ENCODE results near the gene ORM2. TPM values are rescaled to one million over a fixed set of nuclear protein-coding genes. Genes with fewer than 3 reads are reported as not detected.

ORM2 gene
- total RNA-seq, 3 donors from 2014 or later (not counting 1 experiment from before 2014, with no cell fraction given) = not detected

GRCh38 chr9:114374936-114375335 lies 45.3 kb downstream of the ORM2 start:
- peak overlapping the region; percentile 79 to 86 for H3K27ac Mint-ChIP-seq
- DNase-seq (peak in 1 of 2 donors; percentile 40), ATAC-seq (no peak)
- peaks cover 18% of the 10 kb centered on the region for H3K36me3 Mint-ChIP-seq
- WGBS (ENCODE audit: insufficient coverage) = 32% methylated on average over 7 of the region's 9 CpGs
- Histone ChIP-seq H3K4me3 (ENCODE audit: low read length) (no peak overlapping the region), H3K27ac (ENCODE audit: low read length) (peak overlapping the region; percentile 100), H3K36me3 (ENCODE audit: control insufficient read depth, insufficient read depth, low read length) (peaks cover 90% of the 10 kb centered on the region), H3K27me3 (ENCODE audit: control insufficient read depth, insufficient read depth, low read length) (no peaks in the 10 kb centered on the region), H3K4me1 (ENCODE audit: control insufficient read depth, insufficient read depth, low read length) (peaks cover 100% of the 10 kb centered on the region), H3K9me3 (ENCODE audit: control insufficient read depth, insufficient read depth, low read length) (no peaks in the 10 kb centered on the region)
- H3K9me3 Mint-ChIP-seq = no peaks in the 10 kb centered on the region
- TF ChIP-seq CTCF (IDR thresholded peaks at IDR 0.05) = no peak
- H3K4me3 Mint-ChIP-seq = peak overlapping the region; percentile 77
- peaks cover 67 to 84% of the 10 kb centered on the region in 2 donors for H3K4me1 Mint-ChIP-seq
- H3K27me3 Mint-ChIP-seq (ENCODE audit: low read depth in 2 of 2) = no peaks in the 10 kb centered on the region
- intact Hi-C loops (cut with micrococcal nuclease) = loop anchor here (1.0 kb wide), 1 partner anchor 9 kb away; no protein-coding TSS in a partner anchor

DNA sequence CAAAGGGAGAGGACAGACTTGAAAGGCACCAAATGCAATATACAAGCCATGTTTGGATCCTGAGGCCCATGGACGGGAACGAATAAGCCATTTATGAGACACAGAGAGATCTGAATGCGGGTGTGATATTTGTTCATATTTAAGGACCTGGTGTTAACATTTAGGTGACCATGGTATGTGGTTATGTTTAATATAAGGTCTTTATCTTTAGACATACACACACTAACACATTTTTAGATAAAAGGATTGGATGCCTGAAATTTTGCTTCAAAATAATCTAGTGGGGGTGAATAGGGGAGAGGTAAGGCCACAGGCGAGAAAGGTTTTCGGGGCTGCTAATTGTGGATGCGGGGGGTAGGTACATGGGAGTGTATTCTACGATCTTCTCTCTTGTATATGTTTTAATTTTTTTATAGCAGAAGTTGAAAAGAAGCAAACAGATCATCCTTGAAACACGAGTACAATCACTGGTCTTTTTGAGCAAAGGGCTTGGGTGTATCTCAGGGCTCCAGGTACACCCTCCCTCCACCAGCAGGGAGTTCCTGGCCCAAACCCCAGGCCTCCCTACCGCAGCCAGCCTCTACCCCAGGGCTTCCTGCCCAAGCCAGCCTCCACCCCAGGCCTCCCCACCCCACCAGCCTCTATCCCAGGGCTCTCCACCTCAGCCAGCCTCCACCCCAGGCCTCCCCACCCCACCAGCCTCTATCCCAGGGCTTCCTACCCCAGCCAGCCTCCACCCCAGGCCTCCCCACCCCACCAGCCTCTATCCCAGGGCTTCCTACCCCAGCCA lies 45.9 kb downstream of the ORM2 start:
- peak in 1 of 2 donors; percentile 51 for DNase-seq
- Histone ChIP-seq H3K27ac (ENCODE audit: low read length) (peak overlapping the region; percentile 100), H3K9me3 (ENCODE audit: control insufficient read depth, insufficient read depth, low read length) (no peaks in the 10 kb centered on the region), H3K4me3 (ENCODE audit: low read length) (no peak overlapping the region), H3K4me1 (ENCODE audit: control insufficient read depth, insufficient read depth, low read length) (peaks cover 98% of the 10 kb centered on the region), H3K36me3 (ENCODE audit: control insufficient read depth, insufficient read depth, low read length) (peaks cover 90% of the 10 kb centered on the region), H3K27me3 (ENCODE audit: control insufficient read depth, insufficient read depth, low read length) (no peaks in the 10 kb centered on the region)
- peaks cover 71 to 87% of the 10 kb centered on the region in 2 donors for H3K4me1 Mint-ChIP-seq
- H3K36me3 Mint-ChIP-seq = peaks cover 18% of the 10 kb centered on the region
- peak overlapping the region; percentile 77 for H3K4me3 Mint-ChIP-seq
- no peak for TF ChIP-seq CTCF (IDR thresholded peaks at IDR 0.05)
- H3K27me3 Mint-ChIP-seq (ENCODE audit: low read depth in 2 of 2) = no peaks in the 10 kb centered on the region
- 32% methylated on average over 9 of the region's 9 CpGs for WGBS (ENCODE audit: insufficient coverage)
- ATAC-seq = peak in 2 of 3 donors; percentile 7 to 14
- no peaks in the 10 kb centered on the region for H3K9me3 Mint-ChIP-seq
- intact Hi-C loops (cut with micrococcal nuclease) = loop anchor here (1.0 kb wide), 1 partner anchor 9 kb away; no protein-coding TSS in a partner anchor
- peak overlapping the region; percentile 79 to 86 for H3K27ac Mint-ChIP-seq

DNA sequence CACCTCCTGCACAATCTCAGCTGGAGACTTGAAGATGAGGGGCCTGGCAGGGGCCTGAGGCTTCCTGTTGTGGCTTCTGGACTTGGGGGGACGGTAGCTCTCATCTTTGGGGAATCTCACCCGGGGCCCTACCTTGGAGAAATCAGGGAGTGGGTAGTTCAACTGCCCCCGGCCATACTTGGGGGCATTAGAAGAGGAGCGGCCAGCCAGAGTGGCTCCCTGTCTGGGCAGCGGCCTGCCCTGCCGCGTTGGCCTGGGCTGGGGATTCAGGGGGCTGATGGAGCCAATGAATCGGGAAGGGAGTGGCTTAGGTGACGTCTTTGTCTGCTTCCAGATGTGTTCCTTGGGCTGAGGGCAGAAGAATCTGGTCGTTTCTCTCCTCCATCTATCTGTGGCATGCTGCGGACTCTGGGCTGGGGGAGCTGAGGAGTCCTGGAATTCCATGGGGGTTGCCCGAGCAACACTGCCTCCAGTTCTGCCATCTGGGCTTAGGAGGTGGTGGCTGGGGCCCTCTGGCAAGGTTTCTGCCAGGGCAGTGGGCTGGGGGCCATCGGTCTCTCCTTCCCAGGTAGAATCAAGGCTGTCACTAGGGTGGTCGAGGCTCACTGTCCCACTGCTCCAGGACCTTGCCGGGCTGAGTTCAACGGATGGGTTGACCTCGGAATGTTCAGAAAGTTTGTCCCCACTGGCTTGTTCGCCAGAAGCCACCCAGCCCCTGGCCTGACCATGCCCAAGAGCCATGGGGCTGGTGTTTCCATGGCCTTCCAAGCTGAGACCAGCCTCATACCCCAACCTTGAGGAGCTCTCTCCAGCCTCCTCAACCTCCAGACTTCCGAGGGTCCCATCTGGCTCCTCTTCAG lies 47.1 kb downstream of the ORM2 start:
- no peaks in the 10 kb centered on the region for H3K27me3 Mint-ChIP-seq (ENCODE audit: low read depth in 2 of 2)
- Histone ChIP-seq H3K9me3 (ENCODE audit: control insufficient read depth, insufficient read depth, low read length) (no peaks in the 10 kb centered on the region), H3K27ac (ENCODE audit: low read length) (peak overlapping the region; percentile 100), H3K4me1 (ENCODE audit: control insufficient read depth, insufficient read depth, low read length) (peaks cover 98% of the 10 kb centered on the region), H3K27me3 (ENCODE audit: control insufficient read depth, insufficient read depth, low read length) (no peaks in the 10 kb centered on the region), H3K4me3 (ENCODE audit: low read length) (no peak overlapping the region), H3K36me3 (ENCODE audit: control insufficient read depth, insufficient read depth, low read length) (peaks cover 87% of the 10 kb centered on the region)
- peaks cover 76 to 89% of the 10 kb centered on the region in 2 donors for H3K4me1 Mint-ChIP-seq
- DNase-seq = no peak
- TF ChIP-seq CTCF (IDR thresholded peaks at IDR 0.05) = no peak
- intact Hi-C loops (cut with micrococcal nuclease) = no loop called here
- peak overlapping the region; percentile 77 for H3K4me3 Mint-ChIP-seq
- H3K36me3 Mint-ChIP-seq = peaks cover 18% of the 10 kb centered on the region
- ATAC-seq = no peak
- H3K27ac Mint-ChIP-seq = peak overlapping the region; percentile 79 to 86
- WGBS (ENCODE audit: insufficient coverage) = 83% methylated on average over 19 of the region's 19 CpGs
- H3K9me3 Mint-ChIP-seq = no peaks in the 10 kb centered on the region

All from natural killer cell (primary cell).